ENCODE data around the gene R3HDM4.
"Not testable (repeated sequence)": the region's sequence is repeated elsewhere in the genome, so short reads cannot be mapped to it uniquely, and the experiment has no call there.

Gene R3HDM4

DNA sequence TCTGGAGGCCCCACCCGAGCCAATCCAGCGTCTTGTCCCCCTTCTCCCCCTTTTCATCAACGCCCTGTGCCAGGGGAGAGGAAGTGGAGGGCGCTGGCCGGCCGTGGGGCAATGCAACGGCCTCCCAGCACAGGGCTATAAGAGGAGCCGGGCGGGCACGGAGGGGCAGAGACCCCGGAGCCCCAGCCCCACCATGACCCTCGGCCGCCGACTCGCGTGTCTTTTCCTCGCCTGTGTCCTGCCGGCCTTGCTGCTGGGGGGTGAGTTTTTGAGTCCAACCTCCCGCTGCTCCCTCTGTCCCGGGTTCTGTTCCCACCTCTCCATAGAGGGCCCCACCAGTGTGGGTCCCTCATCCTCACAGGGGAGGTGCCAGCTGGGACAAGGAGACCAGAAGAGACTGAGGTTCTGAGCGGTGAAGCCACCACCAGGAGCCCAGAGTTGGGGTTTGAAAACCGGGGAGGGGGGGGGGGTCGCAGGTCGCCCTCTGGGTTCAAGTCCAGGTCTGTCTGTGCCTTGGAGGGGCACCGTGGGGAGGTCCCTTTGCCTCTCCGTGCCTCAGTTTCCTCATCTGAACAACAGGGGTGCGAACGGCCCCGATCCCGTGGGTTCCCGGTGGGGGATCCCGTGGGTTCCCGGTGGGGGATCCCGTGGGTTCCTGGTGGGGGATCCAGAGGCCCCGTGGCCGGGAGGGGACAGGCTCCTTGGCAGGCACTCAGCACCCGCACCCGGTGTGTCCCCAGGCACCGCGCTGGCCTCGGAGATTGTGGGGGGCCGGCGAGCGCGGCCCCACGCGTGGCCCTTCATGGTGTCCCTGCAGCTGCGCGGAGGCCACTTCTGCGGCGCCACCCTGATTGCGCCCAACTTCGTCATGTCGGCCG lies 60.6 kb downstream of the R3HDM4 start, which contains the start of gene ELANE:
TSS of gene ELANE (plus strand) at position 168 of the 878 bp plus-strand sequence. CDS start at position 194, 26 bp downstream.
- TF ChIP-seq, protein P1, sequence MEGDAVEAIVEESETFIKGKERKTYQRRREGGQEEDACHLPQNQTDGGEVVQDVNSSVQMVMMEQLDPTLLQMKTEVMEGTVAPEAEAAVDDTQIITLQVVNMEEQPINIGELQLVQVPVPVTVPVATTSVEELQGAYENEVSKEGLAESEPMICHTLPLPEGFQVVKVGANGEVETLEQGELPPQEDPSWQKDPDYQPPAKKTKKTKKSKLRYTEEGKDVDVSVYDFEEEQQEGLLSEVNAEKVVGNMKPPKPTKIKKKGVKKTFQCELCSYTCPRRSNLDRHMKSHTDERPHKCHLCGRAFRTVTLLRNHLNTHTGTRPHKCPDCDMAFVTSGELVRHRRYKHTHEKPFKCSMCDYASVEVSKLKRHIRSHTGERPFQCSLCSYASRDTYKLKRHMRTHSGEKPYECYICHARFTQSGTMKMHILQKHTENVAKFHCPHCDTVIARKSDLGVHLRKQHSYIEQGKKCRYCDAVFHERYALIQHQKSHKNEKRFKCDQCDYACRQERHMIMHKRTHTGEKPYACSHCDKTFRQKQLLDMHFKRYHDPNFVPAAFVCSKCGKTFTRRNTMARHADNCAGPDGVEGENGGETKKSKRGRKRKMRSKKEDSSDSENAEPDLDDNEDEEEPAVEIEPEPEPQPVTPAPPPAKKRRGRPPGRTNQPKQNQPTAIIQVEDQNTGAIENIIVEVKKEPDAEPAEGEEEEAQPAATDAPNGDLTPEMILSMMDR (IDR thresholded peaks at IDR 0.05; ENCODE audit: extremely low read depth, missing control alignments) = no peak
- no peak for DNase-seq (ENCODE audit: low spot score)

DNA sequence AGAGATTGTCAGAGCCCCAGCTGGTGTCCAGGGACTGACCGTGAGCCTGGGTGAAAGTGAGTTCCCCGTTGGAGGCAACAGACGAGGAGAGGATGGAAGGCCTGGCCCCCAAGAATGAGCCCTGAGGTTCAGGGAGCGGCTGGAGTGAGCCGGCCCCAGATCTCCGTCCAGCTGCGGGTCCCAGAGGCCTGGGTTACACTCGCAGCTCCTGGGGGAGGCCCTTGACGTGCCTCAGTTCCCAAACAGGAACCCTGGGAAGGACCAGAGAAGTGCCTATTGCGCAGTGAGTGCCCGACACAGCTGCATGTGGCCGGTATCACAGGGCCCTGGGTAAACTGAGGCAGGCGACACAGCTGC lies 62.1 kb downstream of the R3HDM4 start:
- no peak for DNase-seq (ENCODE audit: low spot score)
- TF ChIP-seq, protein P1 (IDR thresholded peaks at IDR 0.05; ENCODE audit: extremely low read depth, missing control alignments) = no peak

DNA sequence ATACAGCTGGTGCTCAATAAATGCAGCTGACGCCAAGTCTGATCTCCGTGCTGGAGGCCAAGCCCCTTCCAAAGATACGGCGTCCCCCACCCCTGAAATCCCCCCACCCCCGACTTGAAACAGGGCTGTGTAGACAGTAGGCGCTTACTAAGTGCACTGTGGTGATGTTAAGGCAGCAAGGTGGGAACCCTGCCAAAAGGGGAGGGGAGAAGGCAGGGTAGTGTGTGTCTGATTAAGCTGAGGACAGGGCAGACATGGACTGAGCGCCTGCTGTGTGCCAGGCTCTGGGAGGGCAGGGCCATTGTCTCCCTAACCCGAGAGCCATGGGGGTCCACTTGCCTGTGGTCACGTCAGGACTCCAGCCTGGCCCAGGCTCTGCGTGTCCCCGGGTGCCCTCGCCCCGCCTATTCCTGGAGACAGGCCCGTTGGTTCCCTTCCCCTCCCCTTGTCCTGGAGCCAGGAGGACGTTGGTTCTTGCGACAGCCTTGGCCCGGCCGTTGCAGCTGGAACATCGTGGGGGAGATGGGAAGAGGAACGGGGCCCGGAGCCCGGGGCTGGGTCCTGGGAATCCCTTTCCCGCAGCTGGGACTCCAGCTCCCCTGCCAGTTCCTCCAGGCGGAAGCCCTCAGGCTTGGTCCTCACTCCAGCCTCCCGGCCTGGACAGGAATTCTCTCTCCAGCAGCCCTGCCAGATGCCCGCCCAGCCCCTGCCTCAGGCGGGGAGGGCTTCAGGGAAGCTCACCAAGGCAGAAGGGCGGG lies 62.6 kb downstream of the R3HDM4 start:
- TF ChIP-seq, protein P1 (IDR thresholded peaks at IDR 0.05; ENCODE audit: extremely low read depth, missing control alignments) = no peak
- no peak for DNase-seq (ENCODE audit: low spot score)

GRCh38 chr19:849195-849594 lies 63.8 kb downstream of the R3HDM4 start:
- not testable (repeated sequence) for DNase-seq (ENCODE audit: low spot score)

DNA sequence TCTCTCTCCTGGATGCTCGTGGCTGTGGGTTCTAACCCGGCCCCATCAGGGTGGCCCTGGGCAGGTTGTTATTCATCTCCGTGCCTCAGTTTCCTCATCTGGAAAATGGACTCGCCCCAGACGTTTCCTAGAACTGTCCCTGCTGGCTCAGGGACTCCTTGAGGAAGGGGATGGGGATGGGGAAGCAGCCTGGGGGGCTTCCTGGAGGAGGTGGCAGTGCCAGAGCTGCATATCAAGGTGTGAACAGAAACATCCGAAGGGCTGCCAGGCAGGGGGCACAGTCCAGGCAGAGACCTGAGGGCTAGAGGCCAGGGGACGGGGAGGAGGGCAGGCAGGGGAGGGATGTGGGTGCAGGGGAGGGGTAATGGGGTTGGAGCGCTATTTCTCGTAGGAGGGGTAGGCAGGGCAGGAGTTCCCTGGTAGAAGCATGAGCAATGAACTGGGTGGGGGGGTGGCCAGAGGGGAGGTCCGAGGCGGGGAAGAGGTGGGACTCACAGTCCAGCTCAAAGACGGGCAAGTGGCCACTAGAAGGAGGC lies 64.6 kb downstream of the R3HDM4 start:
- DNase-seq (ENCODE audit: low spot score) = no peak
- TF ChIP-seq, protein P1 (IDR thresholded peaks at IDR 0.05; ENCODE audit: extremely low read depth, missing control alignments) = no peak

Measured in GM20000 (cell line).